ENCODE measurements around the gene SHF. TPM values are rescaled to one million over a fixed set of nuclear protein-coding genes. Genes with fewer than 3 reads are reported as not detected.

The SHF gene
- total and polyA plus RNA-seq, 3 experiments from 2014 or later = 1.5 to 29.5 (median 25.4) TPM

- H3K9me3 ChIP-seq (ENCODE audit: low read length) = no peaks in the 10 kb centered on the region
- no peak for DNase-seq
- peaks cover 16% of the 10 kb centered on the region for H3K4me1 ChIP-seq (ENCODE audit: insufficient read depth, low read length)
- H3K27ac ChIP-seq (ENCODE audit: low read depth, low read length) = peak overlapping the region; percentile 94
- Mint-ChIP-seq H3K36me3 (peaks cover 0 to 12% (median 0%) of the 10 kb centered on the region in 3 donors), H3K4me3 (peak overlapping the region in 1 of 7 donors; percentile 18), H3K27ac (no peak overlapping the region), H3K4me1 (peaks cover 4 to 22% (median 13%) of the 10 kb centered on the region in 3 donors), H3K27me3 (peaks cover 5 to 18% of the 10 kb centered on the region in 2 donors), H3K9me3 (peaks cover 0 to 5% (median 3%) of the 10 kb centered on the region in 5 donors)
- H3K27me3 ChIP-seq (ENCODE audit: insufficient read depth, low read length, poor library complexity, severe bottlenecking) = no peaks in the 10 kb centered on the region
- ChIA-PET CTCF (interaction anchor here (0.7 to 3.5 kb wide), 7 partner anchors 9 to 257 kb away, joined by 3 to 11 read pairs (median 4); a partner anchor contains a TSS), POLR2A (interaction anchor here (0.7 to 3.2 kb wide), 3 partner anchors 22 to 386 kb away, joined by 3 to 26 read pairs (median 9); partner anchors contain the start of gene BLOC1S6)
- H3K36me3 ChIP-seq (ENCODE audit: insufficient read depth, low read length) = no peaks in the 10 kb centered on the region
- H3K4me3 ChIP-seq (ENCODE audit: low read length) = no peak overlapping the region
These were observed 14.1 kb upstream of the SHF start for GRCh38 chr15:45201869-45202268.

GRCh38 chr15:45201557-45201859 lies 13.7 kb upstream of the SHF start:
- peaks cover 16% of the 10 kb centered on the region for H3K4me1 ChIP-seq (ENCODE audit: insufficient read depth, low read length)
- peak overlapping the region; percentile 94 for H3K27ac ChIP-seq (ENCODE audit: low read depth, low read length)
- DNase-seq = no peak
- Mint-ChIP-seq H3K4me1 (peaks cover 4 to 22% (median 13%) of the 10 kb centered on the region in 3 donors), H3K36me3 (peaks cover 0 to 12% (median 0%) of the 10 kb centered on the region in 3 donors), H3K27me3 (peaks cover 1 to 15% of the 10 kb centered on the region in 2 donors), H3K9me3 (peaks cover 0 to 5% (median 3%) of the 10 kb centered on the region in 5 donors), H3K27ac (no peak overlapping the region), H3K4me3 (peak overlapping the region in 1 of 7 donors; percentile 18)
- H3K9me3 ChIP-seq (ENCODE audit: low read length) = no peaks in the 10 kb centered on the region
- POLR2A ChIA-PET = interaction anchor here (0.7 to 3.2 kb wide), 6 partner anchors 14 to 386 kb away, joined by 3 to 26 read pairs (median 8); partner anchors contain the start of genes BLOC1S6 and SHF
- H3K4me3 ChIP-seq (ENCODE audit: low read length) = peak overlapping the region; percentile 94
- H3K36me3 ChIP-seq (ENCODE audit: insufficient read depth, low read length) = no peaks in the 10 kb centered on the region
- no peaks in the 10 kb centered on the region for H3K27me3 ChIP-seq (ENCODE audit: insufficient read depth, low read length, poor library complexity, severe bottlenecking)
- CTCF ChIA-PET = interaction anchor here (0.9 to 3.5 kb wide), 9 partner anchors 9 to 257 kb away, joined by 3 to 14 read pairs (median 4); a partner anchor contains a TSS

- Histone ChIP-seq H3K27me3 (ENCODE audit: insufficient read depth, low read length, poor library complexity, severe bottlenecking) (no peaks in the 10 kb centered on the region), H3K4me1 (ENCODE audit: insufficient read depth, low read length) (peaks cover 16% of the 10 kb centered on the region), H3K27ac (ENCODE audit: low read depth, low read length) (peak overlapping the region; percentile 94), H3K9me3 (ENCODE audit: low read length) (no peaks in the 10 kb centered on the region), H3K36me3 (ENCODE audit: insufficient read depth, low read length) (no peaks in the 10 kb centered on the region), H3K4me3 (ENCODE audit: low read length) (peak overlapping the region; percentile 94)
- H3K4me1 Mint-ChIP-seq = peaks cover 4 to 22% (median 13%) of the 10 kb centered on the region in 3 donors
- H3K36me3 Mint-ChIP-seq = peaks cover 0 to 12% (median 0%) of the 10 kb centered on the region in 3 donors
- H3K9me3 Mint-ChIP-seq = peaks cover 0 to 5% (median 3%) of the 10 kb centered on the region in 5 donors
- H3K4me3 Mint-ChIP-seq = no peak overlapping the region
- CTCF ChIA-PET = interaction anchor here (0.9 to 3.5 kb wide), 12 partner anchors 10 to 257 kb away, joined by 3 to 14 read pairs (median 6); partner anchors contain the start of gene SHF
- peaks cover 0 to 15% of the 10 kb centered on the region in 2 donors for H3K27me3 Mint-ChIP-seq
- no peak overlapping the region for H3K27ac Mint-ChIP-seq
- POLR2A ChIA-PET = interaction anchor here (0.6 to 3.2 kb wide), 9 partner anchors 13 to 913 kb away, joined by 3 to 26 read pairs (median 6); partner anchors contain the start of genes BLOC1S6, GOLM2 and SHF
- peak in 4 of 5 donors; percentile 57 to 80 (median 64) for DNase-seq
These were observed 13.2 kb upstream of the SHF start for GRCh38 chr15:45200799-45201556.

- Mint-ChIP-seq H3K4me1 (peaks cover 4 to 22% (median 13%) of the 10 kb centered on the region in 3 donors), H3K4me3 (no peak overlapping the region), H3K27me3 (peaks cover 0 to 13% of the 10 kb centered on the region in 2 donors), H3K36me3 (peaks cover 0 to 12% (median 0%) of the 10 kb centered on the region in 3 donors), H3K9me3 (peaks cover 0 to 5% (median 3%) of the 10 kb centered on the region in 5 donors), H3K27ac (no peak overlapping the region)
- Histone ChIP-seq H3K27ac (ENCODE audit: low read depth, low read length) (peak overlapping the region; percentile 94), H3K36me3 (ENCODE audit: insufficient read depth, low read length) (no peaks in the 10 kb centered on the region), H3K4me3 (ENCODE audit: low read length) (peak overlapping the region; percentile 94), H3K9me3 (ENCODE audit: low read length) (no peaks in the 10 kb centered on the region), H3K27me3 (ENCODE audit: insufficient read depth, low read length, poor library complexity, severe bottlenecking) (no peaks in the 10 kb centered on the region), H3K4me1 (ENCODE audit: insufficient read depth, low read length) (peaks cover 16% of the 10 kb centered on the region)
- DNase-seq = peak; percentile 89 to 99 (median 96)
- ChIA-PET POLR2A (interaction anchor here (0.6 to 3.2 kb wide), 13 partner anchors 10 to 912 kb away, joined by 3 to 26 read pairs (median 7); partner anchors contain the start of genes BLOC1S6, GOLM2 and SHF), CTCF (interaction anchor here (0.9 to 3.5 kb wide), 12 partner anchors 10 to 258 kb away, joined by 3 to 14 read pairs (median 6); partner anchors contain the start of gene SHF)
These were observed 12.4 kb upstream of the SHF start for GRCh38 chr15:45200001-45200798.

GRCh38 chr15:45199136-45199810 lies 11.5 kb upstream of the SHF start:
- Mint-ChIP-seq H3K27me3 (peaks cover 0 to 10% of the 10 kb centered on the region in 2 donors), H3K4me3 (no peak overlapping the region), H3K9me3 (peaks cover 0 to 5% (median 3%) of the 10 kb centered on the region in 5 donors), H3K27ac (no peak overlapping the region), H3K36me3 (peaks cover 0 to 12% (median 0%) of the 10 kb centered on the region in 3 donors), H3K4me1 (peaks cover 4 to 19% (median 13%) of the 10 kb centered on the region in 3 donors)
- ChIA-PET CTCF (interaction anchor here (1.4 to 3.5 kb wide), 7 partner anchors 11 to 80 kb away, joined by 4 to 14 read pairs (median 8); partner anchors contain the start of gene SHF), POLR2A (interaction anchor here (0.7 to 3.2 kb wide), 6 partner anchors 9 to 536 kb away, joined by 6 to 26 read pairs (median 7); partner anchors contain the start of gene BLOC1S6)
- Histone ChIP-seq H3K4me3 (ENCODE audit: low read length) (peak overlapping the region; percentile 94), H3K27me3 (ENCODE audit: insufficient read depth, low read length, poor library complexity, severe bottlenecking) (no peaks in the 10 kb centered on the region), H3K36me3 (ENCODE audit: insufficient read depth, low read length) (no peaks in the 10 kb centered on the region), H3K4me1 (ENCODE audit: insufficient read depth, low read length) (peaks cover 16% of the 10 kb centered on the region), H3K27ac (ENCODE audit: low read depth, low read length) (peak overlapping the region; percentile 94), H3K9me3 (ENCODE audit: low read length) (no peaks in the 10 kb centered on the region)
- peak in 3 of 5 donors; percentile 10 to 56 (median 47) for DNase-seq

GRCh38 chr15:45198337-45199135 lies 10.8 kb upstream of the SHF start:
- peaks cover 0 to 5% (median 3%) of the 10 kb centered on the region in 5 donors for H3K9me3 Mint-ChIP-seq
- H3K9me3 ChIP-seq (ENCODE audit: low read length) = no peaks in the 10 kb centered on the region
- H3K27me3 Mint-ChIP-seq = peaks cover 0 to 13% of the 10 kb centered on the region in 2 donors
- H3K27me3 ChIP-seq (ENCODE audit: insufficient read depth, low read length, poor library complexity, severe bottlenecking) = no peaks in the 10 kb centered on the region
- ChIA-PET POLR2A (interaction anchor here (0.6 to 3.2 kb wide), 9 partner anchors 8 to 661 kb away, joined by 3 to 26 read pairs (median 5); partner anchors contain the start of genes EIF3J and SHF), CTCF (interaction anchor here (0.7 to 2.7 kb wide), 17 partner anchors 9 to 201 kb away, joined by 3 to 11 read pairs (median 4); partner anchors contain the start of gene SHF)
- peak; percentile 83 to 98 (median 97) for DNase-seq
- peak overlapping the region; percentile 94 for H3K4me3 ChIP-seq (ENCODE audit: low read length)
- H3K4me3 Mint-ChIP-seq = no peak overlapping the region
- H3K4me1 ChIP-seq (ENCODE audit: insufficient read depth, low read length) = peaks cover 16% of the 10 kb centered on the region
- H3K36me3 ChIP-seq (ENCODE audit: insufficient read depth, low read length) = no peaks in the 10 kb centered on the region
- peaks cover 4 to 19% (median 13%) of the 10 kb centered on the region in 3 donors for H3K4me1 Mint-ChIP-seq
- H3K36me3 Mint-ChIP-seq = peaks cover 0 to 12% (median 0%) of the 10 kb centered on the region in 3 donors
- peak overlapping the region in 1 of 8 donors; percentile 60 for H3K27ac Mint-ChIP-seq
- H3K27ac ChIP-seq (ENCODE audit: low read depth, low read length) = peak overlapping the region; percentile 94

All from CD8-positive, alpha-beta memory T cell (primary cell).